HepG2 (cell line): ENCODE results near the gene OASL. TPM values are rescaled to one million over a fixed set of nuclear protein-coding genes. Genes with fewer than 3 reads are reported as not detected.

ENCODE experiments used
- ATAC-seq: fragments of 200-7000 bp; cut with Tn5 transposase; 3 replicates; pipeline ENCODE4 v1.9.1; 2020; ENCODE audit warnings: mild to moderate bottlenecking, moderate library complexity
- BruUV-seq: library from RNA; stranded (reverse); fragments of 400-500 nt; replicated peaks from 2 replicates; lab custom pipeline; 2021; lab: Mats Ljungman, UMichigan
- CTCF ChIA-PET: fragments of 300-600 bp; formaldehyde crosslinking; extraction: SDS; loops from one replicate; lab custom pipeline; 2021; ENCODE audit warnings: low total read pairs, inconsistent platforms, low intra/inter-chr PET ratio; lab: Yijun Ruan, JAX
- POLR2A ChIA-PET: fragments of 350-600 bp; sonication (Branson Sonifier 250); formaldehyde crosslinking; loops from one replicate; lab custom pipeline; 2020; ENCODE audit warnings: antibody characterized with exemption, inconsistent platforms; lab: Yijun Ruan, JAX
- DNase-seq: peaks from one replicate; pipeline ENCODE4 v3.0.0-alpha.2; 2015; ENCODE audit warnings: low spot score
- FAIRE-seq: peaks from 3 replicates; lab custom pipeline; 2011; peaks lifted over from hg19 to GRCh38; lab: Jason Lieb, UNC
- H2AFZ ChIP-seq: one replicate; pipeline ENCODE4 v1.6.1; 2011; ENCODE audit warnings: low read length, inconsistent platforms
- H3K27ac ChIP-seq: fragments of 300-600 bp; 3 replicates; pipeline ENCODE4 v1.8.0; 2011; ENCODE audit warnings: mixed run types, mild to moderate bottlenecking, mixed read lengths, low read length, inconsistent platforms; ENCODE audit not compliant: insufficient read depth; ENCODE audit errors: extremely low read length
- H3K27me3 ChIP-seq, 2 experiments: fragments of 200-600 bp in 1 of 2; 2 replicates in 1 of 2; 3 replicates in 1 of 2; pipeline versions ENCODE4 v1.6.0 to v1.8.0; 2011; ENCODE audit warnings: low read length in 2 of 2, mild to moderate bottlenecking in 2 of 2, moderate library complexity in 2 of 2, inconsistent platforms in 1 of 2; ENCODE audit not compliant: insufficient read depth in 2 of 2, control insufficient read depth in 1 of 2
- H3K36me3 ChIP-seq, 2 experiments: fragments of 200-600 bp in 1 of 2; replicated peaks in 1 of 2; 2 replicates in 1 of 2; 3 replicates in 1 of 2; pipeline versions ENCODE4 v1.5.1 to v1.8.0; 2011; ENCODE audit warnings: low read length in 2 of 2, inconsistent platforms in 1 of 2; ENCODE audit not compliant: insufficient read depth in 2 of 2, control insufficient read depth in 1 of 2
- H3K4me1 ChIP-seq: 2 replicates; pipeline ENCODE4 v1.5.1; 2012; ENCODE audit warnings: low read length, inconsistent platforms; ENCODE audit not compliant: insufficient read depth
- H3K4me2 ChIP-seq: 2 replicates; pipeline ENCODE4 v1.6.0; 2011; ENCODE audit warnings: low read depth, low read length, inconsistent platforms
- H3K4me3 ChIP-seq, 3 experiments: fragments of 200-600 bp in 1 of 3; sonication (generic), shearing (Covaris generic) in 1 of 3; replicated peaks in 1 of 3; 2 replicates each; pipeline ENCODE4 v1.5.1; 2011 to 2016; ENCODE audit warnings: low read length in 3 of 3, inconsistent platforms in 2 of 3, low read depth in 2 of 3, mild to moderate bottlenecking in 2 of 3, control low read depth in 1 of 3, mixed read lengths in 1 of 3; ENCODE audit not compliant: insufficient read depth in 1 of 3
- H3K79me2 ChIP-seq: one replicate; pipeline ENCODE4 v1.6.1; 2011; ENCODE audit warnings: low read length, inconsistent platforms; ENCODE audit not compliant: insufficient read depth
- H3K9ac ChIP-seq: 2 replicates; pipeline ENCODE4 v1.6.0; 2011; ENCODE audit warnings: mild to moderate bottlenecking, low read depth, low read length, inconsistent platforms; ENCODE audit not compliant: insufficient read depth
- H3K9me3 ChIP-seq: 2 replicates; pipeline ENCODE4 v1.5.1; 2012; ENCODE audit warnings: mild to moderate bottlenecking, low read length
- H4K20me1 ChIP-seq: 2 replicates; pipeline ENCODE4 v1.6.0; 2011; ENCODE audit warnings: inconsistent platforms, mild to moderate bottlenecking, low read length, moderate library complexity; ENCODE audit not compliant: insufficient read depth
- ELF1 ChIP-seq: sonication (generic); formaldehyde crosslinking; IDR thresholded peaks from 2 replicates; pipeline ENCODE4 v1.4.0; 2020; ENCODE audit warnings: missing genetic modification reagents
- ERF ChIP-seq: IDR thresholded peaks from 2 replicates; pipeline ENCODE4 v1.6.1; 2018; ENCODE audit warnings: missing biosample characterization, missing genetic modification reagents
- HMGXB4 ChIP-seq, 2 experiments: sonication (generic) in 1 of 2; formaldehyde crosslinking in 1 of 2; IDR thresholded peaks; 2 replicates each; pipeline versions ENCODE4 v1.4.0 to v1.6.1; 2018 to 2020; ENCODE audit warnings: missing genetic modification reagents in 2 of 2, borderline replicate concordance in 1 of 2, low read depth in 1 of 2, mild to moderate bottlenecking in 1 of 2, missing biosample characterization in 1 of 2
- KAT7 ChIP-seq: IDR thresholded peaks from 2 replicates; pipeline ENCODE4 v1.6.1; 2018; ENCODE audit warnings: borderline replicate concordance, missing compliant biosample characterization
- MXI1 ChIP-seq: IDR thresholded peaks from 3 replicates; pipeline ENCODE4 v1.6.1; 2012; ENCODE audit warnings: low read depth, low read length, inconsistent platforms, borderline replicate concordance
- NAIF1 ChIP-seq: sonication (generic); formaldehyde crosslinking; IDR thresholded peaks from 2 replicates; pipeline ENCODE4 v1.5.0; 2020; ENCODE audit warnings: mild to moderate bottlenecking, missing genetic modification reagents, borderline replicate concordance
- PHF21A ChIP-seq: sonication (generic); formaldehyde crosslinking; IDR thresholded peaks from 2 replicates; pipeline ENCODE4 v1.5.0; 2020; ENCODE audit warnings: mild to moderate bottlenecking, missing genetic modification reagents
- POLR2AphosphoS2 ChIP-seq: IDR thresholded peaks from 2 replicates; pipeline ENCODE4 v1.6.1; 2011; ENCODE audit warnings: low read depth, low read length, improper control_type of control experiment
- SIN3B ChIP-seq: fragments of 150-350 bp; IDR thresholded peaks from 2 replicates; pipeline ENCODE4 v1.6.1; 2014; ENCODE audit warnings: low read length
- SOX13 ChIP-seq, 3 experiments: fragments of 450-650 bp in 1 of 3; sonication (generic) in 1 of 3; formaldehyde crosslinking in 1 of 3; IDR thresholded peaks in 2 of 3; conservative IDR thresholded peaks in 1 of 3; 2 replicates each; pipeline versions ENCODE4 v1.5.0 to v1.6.1; 2016 to 2020; ENCODE audit warnings: antibody characterized with exemption in 1 of 3, mild to moderate bottlenecking in 1 of 3, missing compliant biosample characterization in 1 of 3, missing genetic modification reagents in 1 of 3, moderate library complexity in 1 of 3
- SSRP1 ChIP-seq: IDR thresholded peaks from 2 replicates; pipeline ENCODE4 v1.6.1; 2016; ENCODE audit warnings: control low read depth
- TAF1 ChIP-seq: sonication (generic); formaldehyde crosslinking; IDR thresholded peaks from 2 replicates; pipeline ENCODE4 v1.4.0; 2020; ENCODE audit warnings: missing genetic modification reagents
- ZNF138 ChIP-seq: sonication (generic); formaldehyde crosslinking; IDR thresholded peaks from 2 replicates; pipeline ENCODE4 v1.5.0; 2020; ENCODE audit warnings: mild to moderate bottlenecking, low read depth, missing genetic modification reagents
- ZNF281 ChIP-seq: sonication (generic); formaldehyde crosslinking; IDR thresholded peaks from 2 replicates; pipeline ENCODE4 v1.4.0; 2020; ENCODE audit warnings: missing genetic modification reagents, borderline replicate concordance
- ZNF30 ChIP-seq: sonication (generic); formaldehyde crosslinking; IDR thresholded peaks from 2 replicates; pipeline ENCODE4 v1.5.0; 2020; ENCODE audit warnings: mild to moderate bottlenecking, missing genetic modification reagents
- ZNF792 ChIP-seq: IDR thresholded peaks from 2 replicates; pipeline ENCODE4 v1.6.1; 2016
- WGBS: methylation state at CpG from one replicate; pipeline ENCODE4 v1.1.6; 2017; ENCODE audit warnings: low lambda C conversion rate; 5-methylcytosine and 5-hydroxymethylcytosine counted together
- in situ Hi-C: cut with HindIII; loops from 2 replicates; pipeline ENCODE4 v1.10.0; 2017; ENCODE audit warnings: low pct_unique_long_range_greater_than_20kb; ENCODE audit not compliant: extremely low pct_ligation_motif_present
- intact Hi-C: fragments of 100-400 bp; cut with micrococcal nuclease; formaldehyde crosslinking; loops from one replicate; pipeline ENCODE4 v1.10.0; 2022; ENCODE audit not compliant: unreplicated experiment
- polyA plus RNA-seq, 8 experiments: library from polyadenylated mRNA; depleted of rRNA in 3 of 8; stranded (reverse) in 7 of 8; unstranded in 1 of 8; fragments of >200 nt; fragmentation: Illumina TruSeq in 4 of 8; extraction: Trizol in 4 of 8; gene quantifications; 2 replicates each; pipeline versions ENCODE4 v1.2.1 to v1.2.3, GENCODE V29; 2011 to 2016; ENCODE audit warnings: low read depth in 4 of 8, missing spikeins in 1 of 8, mixed read lengths in 1 of 8; ENCODE audit not compliant: insufficient read depth in 1 of 8
- total RNA-seq, 5 experiments: library from RNA; depleted of rRNA; stranded (reverse); fragments of >200 nt; fragmentation: Illumina TruSeq; extraction: Trizol; gene quantifications; 2 replicates each; pipeline ENCODE4 v1.2.3, GENCODE V29; 2016; ENCODE audit warnings: low read depth in 1 of 5

The OASL gene
- total and polyA plus RNA-seq, 2 of the 13 experiments (the other 11 are each of a cell fraction or from before 2014, with no cell fraction given), result 0.11 to 0.22 TPM

GRCh38 chr12:120979862-120980696 is 59.0 kb downstream of the OASL start (continued):
- TF ChIP-seq SOX13 (IDR thresholded peaks at IDR 0.05), result peak; percentile 36; the same call in 1 of the 2 replicates
- peak in 1 of 2 experiments; percentile 67; a peak in 1 of 4 replicates for TF ChIP-seq SOX13 (CRISPR knock-in tag; conservative IDR thresholded peaks at IDR 0.05 in 1 of 2, IDR thresholded peaks at IDR 0.05 in 1 of 2)
- no peak for TF ChIP-seq SIN3B
- peak; percentile 38; the same call in 1 of the 2 replicates for TF ChIP-seq SSRP1 (CRISPR knock-in tag)
- peak; percentile 96 for TF ChIP-seq ZNF281
- TF ChIP-seq, all 625 proteins: peak for 237

- intact Hi-C loops (loop anchor here (10.0 kb wide), 1 partner anchor 75 kb away; the partner anchor contains the start of gene SPPL3), in situ Hi-C loops (no loop called here)
- H4K20me1 ChIP-seq, result no peaks in the 10 kb centered on the region
- H3K27me3 ChIP-seq, result no peaks in the 10 kb centered on the region; a peak in 1 of 5 replicates
- H3K9ac ChIP-seq, result peak overlapping the region; percentile 99
- ChIA-PET CTCF (no interaction called here), POLR2A (interaction anchor here (0.6 to 6.9 kb wide), 22 partner anchors 7 to 658 kb away, joined by 3 to 176 read pairs (median 4); partner anchors contain the start of genes ACADS, C12orf43 and MLEC)
- FAIRE-seq, result no peak
- H3K4me1 ChIP-seq, result peaks cover 60% of the 10 kb centered on the region
- H3K27ac ChIP-seq, result peak overlapping the region; percentile 100
- peaks cover 71% of the 10 kb centered on the region for H3K79me2 ChIP-seq
- peak; percentile 6; the same call in 2 of the 3 replicates for ATAC-seq
- H3K4me3 ChIP-seq, result peak overlapping the region; percentile 90 to 98 (median 98)
- peaks cover 3 to 12% of the 10 kb centered on the region in 2 experiments; a peak in 3 of 5 replicates for H3K36me3 ChIP-seq
- BruUV-seq, result TSS peak; percentile 53
- H2AFZ ChIP-seq, result no peak overlapping the region
- DNase-seq, result no peak
- H3K4me2 ChIP-seq, result peak overlapping the region; percentile 93
- 2% methylated on average over 7 of the region's 10 CpGs for WGBS
- H3K9me3 ChIP-seq, result no peaks in the 10 kb centered on the region
- 0 out of 2 replicates have a peak, but pooled peaks have one; percentile 23 for TF ChIP-seq ZNF792
- no peak for TF ChIP-seq POLR2AphosphoS2
- no peak for TF ChIP-seq NAIF1 (CRISPR knock-in tag)
- 0 out of 2 replicates have a peak, but pooled peaks have one; percentile 35 for TF ChIP-seq KAT7 (CRISPR knock-in tag)
- TF ChIP-seq ZNF138 (CRISPR knock-in tag), result 0 out of 2 replicates have a peak, but pooled peaks have one; percentile 55
- 0 out of 2 replicates have a peak, but pooled peaks have one; percentile 40 for TF ChIP-seq TAF1
- no peak for TF ChIP-seq MXI1
- TF ChIP-seq HMGXB4 (CRISPR knock-in tag; IDR thresholded peaks at IDR 0.05; ENCODE audit: borderline replicate concordance in 1 of 2, low read depth in 1 of 2), result peak in 1 of 2 experiments; percentile 32; a peak in 1 of 4 replicates
- TF ChIP-seq PHF21A, result no peak
- TF ChIP-seq ZNF30, result no peak
- TF ChIP-seq ELF1, result 0 out of 2 replicates have a peak, but pooled peaks have one; percentile 5
- TF ChIP-seq ERF (CRISPR knock-in tag), result 0 out of 2 replicates have a peak, but pooled peaks have one; percentile 14
Measured at GRCh38 chr12:120979220-120979861, 59.7 kb downstream of the OASL start.
